Fibroblast of the aortic adventitia (primary cell): ENCODE results near the gene GRM7. TPM values are rescaled to one million over a fixed set of nuclear protein-coding genes. Genes with fewer than 3 reads are reported as not detected.

Experiments
- DNase-seq: peaks from one replicate; pipeline ENCODE4 v3.0.0-alpha.2; 2010; ENCODE audit warnings: low read depth
- H3K4me3 ChIP-seq: 2 replicates; pipeline ENCODE4 v1.5.1; 2011; ENCODE audit warnings: low read depth, mild to moderate bottlenecking, control low read depth, low read length, moderate library complexity
- total RNA-seq: library from RNA; depleted of rRNA; stranded (reverse); fragments of >200 nt; gene quantifications from 2 replicates; pipeline ENCODE4 v1.2.3, GENCODE V29; 2012; ENCODE audit warnings: low replicate concordance
- TF ChIP-seq, protein P1 (sequence below): IDR thresholded peaks from 2 replicates; pipeline ENCODE4 v1.5.1; 2011; ENCODE audit warnings: mild to moderate bottlenecking, low read length, control low read depth, inconsistent platforms; ENCODE audit not compliant: insufficient read depth

Gene GRM7
- total RNA-seq, 1 donor: 0.09 TPM

DNA sequence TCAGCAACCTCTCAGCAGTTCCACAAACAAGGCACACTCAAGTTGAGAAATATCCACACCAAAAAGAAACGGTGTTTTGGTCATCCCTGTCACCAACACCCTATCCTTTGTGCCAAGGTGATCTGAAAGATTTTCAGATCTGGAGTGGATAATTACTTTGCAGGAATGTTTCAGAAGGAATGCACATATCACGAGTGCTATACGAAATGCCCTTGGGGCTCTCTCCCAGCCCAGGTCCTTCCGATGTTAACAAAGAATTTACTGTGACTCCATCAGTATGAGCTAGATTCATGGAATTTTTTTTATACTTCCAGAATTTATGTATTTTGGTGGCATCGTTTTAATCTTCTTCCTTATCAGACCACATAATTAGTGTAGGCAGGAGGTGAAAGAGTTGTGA, 105.0 kb downstream of the GRM7 start:
- no peak overlapping the region for H3K4me3 ChIP-seq
- DNase-seq: no peak
- TF ChIP-seq, protein P1, sequence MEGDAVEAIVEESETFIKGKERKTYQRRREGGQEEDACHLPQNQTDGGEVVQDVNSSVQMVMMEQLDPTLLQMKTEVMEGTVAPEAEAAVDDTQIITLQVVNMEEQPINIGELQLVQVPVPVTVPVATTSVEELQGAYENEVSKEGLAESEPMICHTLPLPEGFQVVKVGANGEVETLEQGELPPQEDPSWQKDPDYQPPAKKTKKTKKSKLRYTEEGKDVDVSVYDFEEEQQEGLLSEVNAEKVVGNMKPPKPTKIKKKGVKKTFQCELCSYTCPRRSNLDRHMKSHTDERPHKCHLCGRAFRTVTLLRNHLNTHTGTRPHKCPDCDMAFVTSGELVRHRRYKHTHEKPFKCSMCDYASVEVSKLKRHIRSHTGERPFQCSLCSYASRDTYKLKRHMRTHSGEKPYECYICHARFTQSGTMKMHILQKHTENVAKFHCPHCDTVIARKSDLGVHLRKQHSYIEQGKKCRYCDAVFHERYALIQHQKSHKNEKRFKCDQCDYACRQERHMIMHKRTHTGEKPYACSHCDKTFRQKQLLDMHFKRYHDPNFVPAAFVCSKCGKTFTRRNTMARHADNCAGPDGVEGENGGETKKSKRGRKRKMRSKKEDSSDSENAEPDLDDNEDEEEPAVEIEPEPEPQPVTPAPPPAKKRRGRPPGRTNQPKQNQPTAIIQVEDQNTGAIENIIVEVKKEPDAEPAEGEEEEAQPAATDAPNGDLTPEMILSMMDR: no peak

DNA sequence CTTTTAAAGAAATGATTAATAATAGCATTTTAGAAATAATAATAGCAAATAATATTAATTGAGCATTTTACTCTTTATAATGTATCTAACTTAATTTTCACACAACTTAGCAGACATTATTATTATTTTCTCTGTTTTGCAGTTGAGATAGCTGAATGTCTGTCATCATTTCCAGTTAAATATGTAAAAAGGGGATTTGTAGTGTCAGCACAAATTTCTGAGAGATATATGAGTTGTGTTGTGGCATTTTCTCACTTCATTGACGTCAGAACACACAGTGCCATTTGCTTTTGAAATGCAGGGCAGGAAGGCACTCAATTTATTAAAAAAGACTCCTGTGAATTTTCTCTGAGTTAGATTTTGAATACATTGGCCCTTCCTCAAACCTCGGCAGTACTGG, 111.0 kb downstream of the GRM7 start:
- no peak overlapping the region for H3K4me3 ChIP-seq
- TF ChIP-seq, protein P1: no peak
- DNase-seq: no peak

GRCh38 chr3:6985848-6986247, 124.9 kb downstream of the GRM7 start:
- no peak for DNase-seq
- TF ChIP-seq, protein P1: no peak
- H3K4me3 ChIP-seq: no peak overlapping the region

GRCh38 chr3:6989608-6990291, 128.8 kb downstream of the GRM7 start:
- no peak overlapping the region for H3K4me3 ChIP-seq
- DNase-seq: no peak
- TF ChIP-seq, protein P1: no peak

- TF ChIP-seq, protein P1: no peak
- no peak for DNase-seq
- no peak overlapping the region for H3K4me3 ChIP-seq
These were observed 133.3 kb downstream of the GRM7 start for GRCh38 chr3:6994081-6994668.

DNA sequence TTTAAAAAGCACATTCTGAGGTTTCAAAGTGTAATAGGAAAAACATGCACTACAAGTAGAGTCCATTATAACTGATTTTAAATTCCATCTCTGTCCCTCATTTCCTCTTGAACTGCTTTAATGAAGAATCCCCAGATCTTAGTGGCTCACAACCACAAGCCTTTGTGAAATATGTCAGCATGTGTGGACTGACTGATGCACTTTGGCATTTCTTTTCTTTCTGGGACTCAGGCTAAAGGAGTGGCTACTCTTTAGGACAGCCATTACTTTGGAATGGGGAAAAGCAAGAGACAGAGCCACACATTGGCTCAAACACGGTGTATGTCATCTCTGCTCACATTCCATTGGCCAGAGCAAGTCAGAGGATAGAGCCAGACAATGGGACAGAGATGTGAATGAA, 139.6 kb downstream of the GRM7 start:
- no peak for DNase-seq
- TF ChIP-seq, protein P1: no peak
- no peak overlapping the region for H3K4me3 ChIP-seq
